ENCODE data around the gene ANKRD60. TPM values are rescaled to one million over a fixed set of nuclear protein-coding genes. Genes with fewer than 3 reads are reported as not detected.

The ANKRD60 gene
- total RNA-seq, 2 experiments from 2014 or later: not detected

- Histone ChIP-seq H4K20me1 (ENCODE audit: insufficient read depth, low read length) (no peaks in the 10 kb centered on the region), H2AFZ (ENCODE audit: low read length) (no peak overlapping the region), H3K27ac (ENCODE audit: low read depth, low read length, poor library complexity, severe bottlenecking) (no peak overlapping the region), H3K9me3 (ENCODE audit: low read length) (no peaks in the 10 kb centered on the region), H3K4me1 (ENCODE audit: insufficient read depth, low read length, poor library complexity, severe bottlenecking) (peaks cover under 1% of the 10 kb centered on the region), H3K4me3 (ENCODE audit: low read depth, low read length, poor library complexity, severe bottlenecking) (no peak overlapping the region), H3K4me2 (ENCODE audit: low read length) (no peak overlapping the region), H3K36me3 (ENCODE audit: insufficient read depth, low read length) (no peaks in the 10 kb centered on the region), H3K79me2 (ENCODE audit: insufficient read depth, low read depth, low read length) (no peaks in the 10 kb centered on the region), H3K9me2 (ENCODE audit: insufficient read depth, low read length) (no peaks in the 10 kb centered on the region)
- ChIA-PET CTCF (ENCODE audit: unreplicated experiment) (no interaction called here), POLR2A (no interaction called here)
- intact Hi-C loops (cut with micrococcal nuclease; ENCODE audit: unreplicated experiment): no loop called here
- no peak for DNase-seq (ENCODE audit: low spot score)
- no peak for TF ChIP-seq CTCF (conservative IDR thresholded peaks at IDR 0.05; ENCODE audit: low read length)
- no peak for TF ChIP-seq EZH2phosphoT487 (IDR thresholded peaks at IDR 0.05; ENCODE audit: borderline replicate concordance, low read depth, low read length)
- BruUV-seq (replicated peaks): no TSS peak
Observed at GRCh38 chr20:58173930-58174707, 54.3 kb downstream of the ANKRD60 start.

GRCh38 chr20:58173091-58173490 is 55.4 kb downstream of the ANKRD60 start:
- CTCF ChIA-PET (ENCODE audit: unreplicated experiment): no interaction called here
- intact Hi-C loops (cut with micrococcal nuclease; ENCODE audit: unreplicated experiment): no loop called here
- POLR2A ChIA-PET: no interaction called here

More at GRCh38 chr20:58173091-58173490, 55.4 kb downstream of the ANKRD60 start:
- H3K79me2 ChIP-seq (ENCODE audit: insufficient read depth, low read depth, low read length): no peaks in the 10 kb centered on the region
- no peaks in the 10 kb centered on the region for H3K9me3 ChIP-seq (ENCODE audit: low read length)
- DNase-seq (ENCODE audit: low spot score): no peak
- TF ChIP-seq CTCF (conservative IDR thresholded peaks at IDR 0.05; ENCODE audit: low read length) (no peak), EZH2phosphoT487 (IDR thresholded peaks at IDR 0.05; ENCODE audit: borderline replicate concordance, low read depth, low read length) (no peak)
- H3K4me1 ChIP-seq (ENCODE audit: insufficient read depth, low read length, poor library complexity, severe bottlenecking): no peaks in the 10 kb centered on the region
- no peaks in the 10 kb centered on the region for H3K36me3 ChIP-seq (ENCODE audit: insufficient read depth, low read length)
- no peak overlapping the region for H3K4me3 ChIP-seq (ENCODE audit: low read depth, low read length, poor library complexity, severe bottlenecking)
- H3K4me2 ChIP-seq (ENCODE audit: low read length): no peak overlapping the region
- no peak overlapping the region for H3K27ac ChIP-seq (ENCODE audit: low read depth, low read length, poor library complexity, severe bottlenecking)
- H2AFZ ChIP-seq (ENCODE audit: low read length): no peak overlapping the region
- no peaks in the 10 kb centered on the region for H3K9me2 ChIP-seq (ENCODE audit: insufficient read depth, low read length)
- no peaks in the 10 kb centered on the region for H4K20me1 ChIP-seq (ENCODE audit: insufficient read depth, low read length)
- BruUV-seq (replicated peaks): no TSS peak
